GM12801 (cell line): ENCODE results near the gene DYSF.

Experiments used
- CTCF ChIP-seq: IDR thresholded peaks from one replicate; pipeline ENCODE4 v1.5.1; 2011; ENCODE audit warnings: control low read depth; ENCODE audit not compliant: insufficient read length; ENCODE audit errors: extremely low read depth

The DYSF gene

GRCh38 chr2:71453404-71454220, at the start of gene DYSF:
Gene DYSF, plus strand, starts transcription at chr2:71453561.
- TF ChIP-seq CTCF = no peak

- no peak for TF ChIP-seq CTCF
Measured at GRCh38 chr2:71409611-71410010, 43.8 kb upstream of the DYSF start.

GRCh38 chr2:71410696-71411095, 42.7 kb upstream of the DYSF start:
- TF ChIP-seq CTCF = no peak

GRCh38 chr2:71417300-71418202, 35.8 kb upstream of the DYSF start:
- no peak for TF ChIP-seq CTCF

GRCh38 chr2:71419145-71419544, 34.2 kb upstream of the DYSF start:
- TF ChIP-seq CTCF = no peak

- no peak for TF ChIP-seq CTCF
Measured at GRCh38 chr2:71419976-71420375, 33.4 kb upstream of the DYSF start.

- TF ChIP-seq CTCF = no peak
Measured at GRCh38 chr2:71422786-71423185, 30.6 kb upstream of the DYSF start.
